Ascending aorta (tissue), 2 donors: Measurements from ENCODE around the gene CLIC3. TPM values are rescaled to one million over a fixed set of nuclear protein-coding genes. Genes with fewer than 3 reads are reported as not detected.
A peak's percentile ranks its signal among the peaks of the same experiment; 100 is the strongest.

ENCODE experiments used
- DNase-seq, 2 donors: peaks; one replicate each; pipeline ENCODE4 v3.0.0-alpha.2; 2019; ENCODE audit warnings: low spot score in 2 of 2
- H3K27ac ChIP-seq, 2 donors: fragments of 200-600 bp; sonication (generic); one replicate each; pipeline ENCODE4 v1.5.1; 2016 to 2017; ENCODE audit warnings: mild to moderate bottlenecking in 1 of 2
- H3K27me3 ChIP-seq: fragments of 200-600 bp; sonication (generic); one replicate; pipeline ENCODE4 v1.5.1; 2017
- H3K36me3 ChIP-seq, 2 donors: fragments of 200-600 bp; sonication (generic); one replicate each; pipeline ENCODE4 v1.5.1; 2016
- H3K4me1 ChIP-seq, 2 donors: fragments of 200-600 bp; sonication (generic); one replicate each; pipeline ENCODE4 v1.5.1; 2016 to 2017; ENCODE audit warnings: mild to moderate bottlenecking in 1 of 2
- H3K4me3 ChIP-seq, 2 donors: fragments of 200-600 bp; sonication (generic); one replicate each; pipeline ENCODE4 v1.5.1; 2016 to 2017; ENCODE audit warnings: mild to moderate bottlenecking in 1 of 2
- H3K9me3 ChIP-seq, 2 donors: fragments of 200-600 bp; sonication (generic); one replicate each; pipeline ENCODE4 v1.5.1; 2016
- intact Hi-C: fragments of 100-400 bp; cut with DNase I; formaldehyde crosslinking; loops from one replicate; pipeline ENCODE4 v1.15.1; 2023
- total RNA-seq: library from RNA; depleted of rRNA; stranded (reverse); fragments of >200 nt; gene quantifications from one replicate; pipeline ENCODE4 v1.1.0, GENCODE V29; 2016
- TF ChIP-seq, protein P1 (sequence below), 3 experiments: fragments of 200-600 bp in 2 of 3; fragments of 450-650 bp in 1 of 3; sonication (generic) in 2 of 3; IDR thresholded peaks; one replicate each; pipeline ENCODE4 v1.5.1; 2016 to 2019; ENCODE audit warnings: antibody characterized with exemption in 3 of 3, mild to moderate bottlenecking in 1 of 3, moderate library complexity in 1 of 3

CLIC3 gene, protein sequence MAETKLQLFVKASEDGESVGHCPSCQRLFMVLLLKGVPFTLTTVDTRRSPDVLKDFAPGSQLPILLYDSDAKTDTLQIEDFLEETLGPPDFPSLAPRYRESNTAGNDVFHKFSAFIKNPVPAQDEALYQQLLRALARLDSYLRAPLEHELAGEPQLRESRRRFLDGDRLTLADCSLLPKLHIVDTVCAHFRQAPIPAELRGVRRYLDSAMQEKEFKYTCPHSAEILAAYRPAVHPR
- 2.8 TPM for total RNA-seq

DNA sequence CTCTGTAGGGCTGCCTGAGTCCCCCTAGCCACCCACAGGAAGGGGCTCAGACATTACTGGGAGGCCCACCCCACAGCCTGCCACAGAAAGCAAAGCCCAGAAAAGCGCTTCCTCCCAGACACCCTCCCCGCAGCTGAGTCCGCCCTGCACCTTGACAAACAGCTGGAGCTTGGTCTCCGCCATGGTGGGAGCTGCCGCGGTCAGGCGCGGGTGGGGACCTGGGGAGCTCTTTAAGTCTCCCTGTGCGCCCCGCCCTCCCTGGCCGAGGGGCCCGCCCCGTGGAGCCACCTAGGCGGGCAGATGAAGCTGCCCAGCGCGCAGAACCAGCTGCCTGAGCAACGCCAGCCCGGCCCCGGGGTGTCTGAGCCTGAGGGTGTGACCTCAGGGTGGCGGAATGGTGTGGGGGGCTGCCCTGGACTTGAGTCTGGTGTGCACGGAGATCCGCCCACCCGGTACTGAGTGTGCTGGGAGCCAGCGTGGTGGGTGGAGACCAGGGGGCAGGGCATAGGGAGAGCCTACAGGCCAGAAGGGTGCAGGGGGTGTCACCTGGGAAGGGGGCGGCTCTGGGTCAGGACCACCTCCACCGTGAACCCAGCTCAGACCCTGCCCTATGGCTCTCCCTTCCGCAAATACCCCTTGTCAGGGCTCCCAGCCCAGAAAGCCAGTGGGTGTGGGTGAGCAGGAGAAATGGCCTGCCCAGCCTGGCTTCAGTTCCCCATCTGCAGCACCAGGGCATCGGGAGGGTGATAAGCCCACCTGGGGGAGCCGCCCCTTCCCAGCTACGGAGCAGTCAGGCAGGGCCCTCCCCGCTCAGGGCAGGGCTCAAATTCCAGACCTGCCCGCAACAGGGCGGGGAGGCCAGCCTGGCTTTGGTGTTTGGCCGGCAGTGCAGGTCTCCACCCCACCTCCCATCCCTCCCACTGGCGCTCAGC lies at the start of gene CLIC3:
CLIC3 (minus strand) TSS at position 208 of the 932 bp plus-strand sequence; CDS start at position 183, 25 bp downstream.
- H3K9me3 ChIP-seq = no peaks in the 10 kb centered on the region
- TF ChIP-seq, protein P1, sequence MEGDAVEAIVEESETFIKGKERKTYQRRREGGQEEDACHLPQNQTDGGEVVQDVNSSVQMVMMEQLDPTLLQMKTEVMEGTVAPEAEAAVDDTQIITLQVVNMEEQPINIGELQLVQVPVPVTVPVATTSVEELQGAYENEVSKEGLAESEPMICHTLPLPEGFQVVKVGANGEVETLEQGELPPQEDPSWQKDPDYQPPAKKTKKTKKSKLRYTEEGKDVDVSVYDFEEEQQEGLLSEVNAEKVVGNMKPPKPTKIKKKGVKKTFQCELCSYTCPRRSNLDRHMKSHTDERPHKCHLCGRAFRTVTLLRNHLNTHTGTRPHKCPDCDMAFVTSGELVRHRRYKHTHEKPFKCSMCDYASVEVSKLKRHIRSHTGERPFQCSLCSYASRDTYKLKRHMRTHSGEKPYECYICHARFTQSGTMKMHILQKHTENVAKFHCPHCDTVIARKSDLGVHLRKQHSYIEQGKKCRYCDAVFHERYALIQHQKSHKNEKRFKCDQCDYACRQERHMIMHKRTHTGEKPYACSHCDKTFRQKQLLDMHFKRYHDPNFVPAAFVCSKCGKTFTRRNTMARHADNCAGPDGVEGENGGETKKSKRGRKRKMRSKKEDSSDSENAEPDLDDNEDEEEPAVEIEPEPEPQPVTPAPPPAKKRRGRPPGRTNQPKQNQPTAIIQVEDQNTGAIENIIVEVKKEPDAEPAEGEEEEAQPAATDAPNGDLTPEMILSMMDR (IDR thresholded peaks at IDR 0.05) = no peak
- DNase-seq = no peak
- peak within 1 kb of the TSS; percentile 27 to 52 for H3K4me3 ChIP-seq
- H3K4me1 ChIP-seq = peaks cover 21 to 29% of the 10 kb centered on the region in 2 donors
- H3K36me3 ChIP-seq = no peaks in the 10 kb centered on the region
- intact Hi-C loops = loop anchor here (5.0 kb wide), 1 partner anchor 109 kb away; the partner anchor contains the start of gene TRAF2
- no peaks in the 10 kb centered on the region for H3K27me3 ChIP-seq
- peak within 1 kb of the TSS; percentile 60 to 67 for H3K27ac ChIP-seq

DNA sequence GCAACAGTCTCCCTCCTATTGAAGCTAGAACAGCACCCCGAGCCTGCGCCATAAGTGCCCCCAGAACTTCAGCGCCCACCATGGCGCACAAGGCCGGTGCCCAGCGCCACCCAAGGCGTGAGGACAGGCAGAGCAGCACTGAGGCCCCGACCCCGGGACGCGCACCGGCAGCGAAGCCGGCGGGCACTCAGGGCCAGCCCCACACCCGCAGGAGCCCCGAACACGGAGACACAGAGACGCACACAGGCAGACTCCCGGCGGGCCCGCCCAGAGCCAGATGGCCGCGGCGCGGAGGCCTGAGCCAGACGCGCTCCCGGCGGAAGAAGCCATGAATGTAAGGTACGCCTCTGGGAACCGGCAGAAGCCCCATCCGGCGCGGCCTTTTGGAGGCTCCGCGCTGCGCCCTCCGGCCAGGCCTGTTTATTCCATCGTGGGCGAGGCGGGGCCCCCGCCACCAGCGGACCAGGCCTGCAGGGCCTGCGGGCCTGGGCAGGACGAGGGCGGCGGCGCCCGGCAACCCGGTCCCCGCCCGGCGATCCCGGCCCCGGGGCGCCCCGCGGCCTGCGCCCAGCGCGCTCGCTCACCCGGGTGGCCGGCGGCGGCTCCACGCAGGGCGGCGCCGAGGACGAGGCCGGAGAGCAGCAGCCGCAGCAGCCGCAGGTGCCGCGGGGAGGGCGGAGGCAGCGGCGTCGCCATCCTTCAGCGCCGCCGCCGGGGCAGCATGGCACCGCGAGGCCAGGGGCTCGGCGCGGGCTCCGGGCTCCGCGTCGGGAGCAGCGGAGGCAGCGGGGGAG lies 49.1 kb upstream of the CLIC3 start:
- peak overlapping the region; percentile 29 to 49 for H3K27ac ChIP-seq
- H3K4me1 ChIP-seq = peaks cover 5 to 20% of the 10 kb centered on the region in 2 donors
- H3K36me3 ChIP-seq = peaks cover 3 to 8% of the 10 kb centered on the region in 2 donors
- H3K27me3 ChIP-seq = peaks cover 18% of the 10 kb centered on the region
- H3K9me3 ChIP-seq = no peaks in the 10 kb centered on the region
- TF ChIP-seq, protein P1 (IDR thresholded peaks at IDR 0.05) = no peak
- intact Hi-C loops = loop anchor here (2.0 kb wide), 1 partner anchor 19 kb away; no protein-coding TSS in a partner anchor
- DNase-seq = no peak
- H3K4me3 ChIP-seq = peak overlapping the region; percentile 72 to 81

DNA sequence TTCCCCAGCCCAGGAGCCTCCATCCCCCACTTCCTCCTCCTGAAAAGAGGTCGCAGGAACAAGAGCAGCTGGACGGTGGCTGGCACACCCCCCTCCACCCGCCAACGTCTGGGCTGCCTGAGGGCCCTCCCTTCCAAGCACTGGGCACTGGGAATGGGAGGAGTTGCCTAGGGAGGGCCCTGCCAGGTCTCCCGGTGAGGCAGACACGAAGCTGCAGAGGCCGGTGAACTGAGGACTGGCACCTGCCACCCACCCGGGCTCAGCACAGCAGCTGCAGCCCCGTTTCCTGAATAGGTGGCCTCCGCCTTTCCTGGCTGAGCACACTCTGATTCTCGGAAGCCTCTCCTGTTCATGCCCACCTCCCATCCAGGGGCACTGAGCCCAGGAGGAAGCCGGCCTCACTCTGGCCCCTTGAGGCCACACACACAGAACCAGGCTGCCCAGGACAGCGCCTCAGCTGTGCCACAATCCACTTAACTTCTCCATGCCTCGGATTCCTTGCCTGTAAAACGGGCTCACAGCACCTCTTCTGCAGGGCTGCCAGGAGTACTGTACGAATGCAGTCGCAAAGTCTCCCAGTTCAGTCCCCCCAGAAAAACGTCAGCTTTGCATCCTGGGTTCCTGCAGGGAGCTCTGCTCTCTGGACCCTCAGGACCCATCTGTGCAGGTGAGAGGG lies 48.3 kb upstream of the CLIC3 start:
- Histone ChIP-seq H3K4me1 (peaks cover 5 to 20% of the 10 kb centered on the region in 2 donors), H3K36me3 (peaks cover 11 to 16% of the 10 kb centered on the region in 2 donors), H3K4me3 (peak overlapping the region; percentile 72 to 81), H3K27me3 (peaks cover 17% of the 10 kb centered on the region), H3K9me3 (no peaks in the 10 kb centered on the region), H3K27ac (no peak overlapping the region)
- intact Hi-C loops = no loop called here
- DNase-seq = no peak
- TF ChIP-seq, protein P1 (IDR thresholded peaks at IDR 0.05) = no peak

DNA sequence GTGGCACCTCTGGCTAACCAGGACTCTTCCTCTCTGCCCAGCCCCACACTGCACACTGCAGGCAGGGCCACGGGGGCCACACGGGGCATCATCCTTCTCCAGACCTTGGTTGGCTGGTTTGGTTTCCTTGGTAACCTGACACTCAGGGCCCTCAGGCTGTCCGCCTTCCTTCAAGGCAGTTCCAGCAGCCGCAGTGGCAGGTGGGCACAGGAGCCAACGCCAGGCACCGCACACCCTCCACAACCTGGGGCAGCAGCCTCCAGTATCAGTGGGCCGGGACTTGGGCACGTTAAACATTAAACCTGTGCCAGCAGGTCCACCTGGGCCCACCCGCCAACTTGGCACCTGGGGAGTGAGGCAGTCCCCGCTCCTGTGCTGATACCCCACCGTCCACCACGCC lies 47.7 kb upstream of the CLIC3 start:
- H3K4me3 ChIP-seq = peak overlapping the region in 1 of 2 donors; percentile 72
- DNase-seq = no peak
- H3K9me3 ChIP-seq = no peaks in the 10 kb centered on the region
- peaks cover 17 to 22% of the 10 kb centered on the region in 2 donors for H3K36me3 ChIP-seq
- intact Hi-C loops = no loop called here
- H3K27ac ChIP-seq = peak overlapping the region in 1 of 2 donors; percentile 53
- TF ChIP-seq, protein P1 (IDR thresholded peaks at IDR 0.05) = no peak
- H3K4me1 ChIP-seq = peaks cover 5 to 20% of the 10 kb centered on the region in 2 donors
- H3K27me3 ChIP-seq = peaks cover 11% of the 10 kb centered on the region
